GM06990 (cell line): Measurements from ENCODE around the gene TIMM10.

ENCODE experiments used
- DNase-seq: peaks from one replicate; pipeline ENCODE4 v3.0.0-alpha.2; 2011; ENCODE audit not compliant: insufficient read length; ENCODE audit errors: extremely low read depth
- H3K27me3 ChIP-seq: replicated peaks from 2 replicates; pipeline ENCODE4 v1.6.0; 2011; ENCODE audit warnings: low read length; ENCODE audit not compliant: control insufficient read depth, insufficient read depth
- H3K36me3 ChIP-seq: 2 replicates; pipeline ENCODE4 v1.5.1; 2011; ENCODE audit warnings: low read length; ENCODE audit not compliant: control insufficient read depth, insufficient read depth
- H3K4me3 ChIP-seq: replicated peaks from 2 replicates; pipeline ENCODE4 v1.5.1; 2011; ENCODE audit warnings: low read depth, mild to moderate bottlenecking, control low read depth, low read length
- TF ChIP-seq, protein P1 (sequence below): IDR thresholded peaks from 2 replicates; pipeline ENCODE4 v1.5.1; 2011; ENCODE audit warnings: low read length, control low read depth, mild to moderate bottlenecking, inconsistent platforms; ENCODE audit not compliant: insufficient read depth, poor library complexity, severe bottlenecking

TIMM10 gene

DNA sequence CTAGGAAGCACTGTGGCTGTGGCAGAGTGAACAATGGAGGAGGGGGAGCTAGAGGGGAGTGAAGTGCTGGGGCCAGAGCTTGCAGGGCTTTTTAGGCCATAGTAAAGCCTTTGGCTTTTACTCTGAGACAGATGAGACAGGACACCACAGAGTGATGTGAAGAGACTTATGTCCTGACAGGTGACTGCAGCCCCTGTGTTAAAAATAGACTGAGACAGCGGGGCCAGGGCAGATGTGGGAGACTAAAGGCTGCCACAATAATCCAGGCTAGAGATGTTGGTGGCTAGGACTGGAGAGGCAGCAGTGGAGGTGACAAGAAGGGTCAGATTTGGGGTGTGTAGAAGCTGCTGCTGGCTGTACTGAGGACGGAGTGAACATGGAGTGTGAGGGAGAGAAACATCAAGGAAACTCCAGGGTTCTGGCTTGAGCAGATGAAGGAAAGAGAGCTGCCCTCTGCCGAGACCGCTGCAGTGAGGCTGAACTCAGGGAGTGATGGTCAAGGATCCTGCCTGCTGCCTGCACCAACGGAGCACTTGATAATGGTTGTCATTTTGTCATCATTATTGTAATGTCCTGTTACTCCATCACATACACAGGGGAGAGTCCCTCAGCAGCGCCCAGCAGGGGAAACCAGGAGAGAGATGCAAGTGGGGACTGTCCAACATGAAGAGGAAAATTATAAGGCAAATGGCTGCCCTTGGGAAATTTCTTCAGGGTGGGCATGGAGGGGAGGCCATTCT lies 42.5 kb downstream of the TIMM10 start:
- peaks cover 4% of the 10 kb centered on the region for H3K36me3 ChIP-seq
- H3K4me3 ChIP-seq: no peak overlapping the region
- TF ChIP-seq, protein P1, sequence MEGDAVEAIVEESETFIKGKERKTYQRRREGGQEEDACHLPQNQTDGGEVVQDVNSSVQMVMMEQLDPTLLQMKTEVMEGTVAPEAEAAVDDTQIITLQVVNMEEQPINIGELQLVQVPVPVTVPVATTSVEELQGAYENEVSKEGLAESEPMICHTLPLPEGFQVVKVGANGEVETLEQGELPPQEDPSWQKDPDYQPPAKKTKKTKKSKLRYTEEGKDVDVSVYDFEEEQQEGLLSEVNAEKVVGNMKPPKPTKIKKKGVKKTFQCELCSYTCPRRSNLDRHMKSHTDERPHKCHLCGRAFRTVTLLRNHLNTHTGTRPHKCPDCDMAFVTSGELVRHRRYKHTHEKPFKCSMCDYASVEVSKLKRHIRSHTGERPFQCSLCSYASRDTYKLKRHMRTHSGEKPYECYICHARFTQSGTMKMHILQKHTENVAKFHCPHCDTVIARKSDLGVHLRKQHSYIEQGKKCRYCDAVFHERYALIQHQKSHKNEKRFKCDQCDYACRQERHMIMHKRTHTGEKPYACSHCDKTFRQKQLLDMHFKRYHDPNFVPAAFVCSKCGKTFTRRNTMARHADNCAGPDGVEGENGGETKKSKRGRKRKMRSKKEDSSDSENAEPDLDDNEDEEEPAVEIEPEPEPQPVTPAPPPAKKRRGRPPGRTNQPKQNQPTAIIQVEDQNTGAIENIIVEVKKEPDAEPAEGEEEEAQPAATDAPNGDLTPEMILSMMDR: no peak

DNA sequence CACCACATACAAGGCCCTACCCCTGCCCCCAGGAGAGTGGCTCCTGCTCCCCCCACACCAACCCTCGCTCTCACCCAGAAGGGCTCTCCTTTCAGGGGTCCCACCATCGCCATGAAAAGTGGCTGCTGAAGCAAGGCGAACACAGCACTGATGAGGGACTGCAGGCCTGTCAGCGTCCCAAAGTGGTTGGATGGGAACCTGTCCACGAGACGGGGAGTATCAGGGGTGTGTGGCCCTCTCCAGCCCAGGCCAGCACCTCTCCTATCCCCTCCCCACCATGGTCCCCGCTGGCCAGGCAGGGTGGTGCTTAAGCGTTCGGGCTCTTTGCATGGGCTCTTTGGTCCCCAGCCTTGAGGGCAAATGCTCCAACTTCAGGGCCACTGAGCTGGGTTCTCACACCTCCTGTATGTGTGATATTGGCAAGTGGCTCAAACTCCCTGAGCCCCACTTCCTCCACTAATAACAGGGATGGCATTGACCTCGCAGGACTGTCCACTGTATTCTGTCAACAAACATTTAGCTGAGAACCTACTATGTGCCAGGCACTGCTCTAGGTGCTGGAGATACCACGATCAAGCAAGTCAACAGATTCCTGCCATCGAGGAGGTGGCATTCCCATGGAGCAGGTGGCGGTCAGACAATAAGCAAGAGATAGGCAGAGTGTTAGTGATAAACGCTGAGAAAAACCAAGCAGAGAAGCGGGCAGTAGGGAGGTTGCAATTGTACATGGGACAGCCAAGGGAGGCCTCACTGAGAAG lies 43.4 kb downstream of the TIMM10 start:
- H3K36me3 ChIP-seq: peaks cover 4% of the 10 kb centered on the region

More for the DNA sequence above, 42.5 kb downstream of the TIMM10 start:
- H3K27me3 ChIP-seq: no peaks in the 10 kb centered on the region
- no peak for DNase-seq

GRCh38 chr11:57485217-57485990 lies 45.1 kb downstream of the TIMM10 start:
- no peak overlapping the region for H3K4me3 ChIP-seq
- TF ChIP-seq, protein P1: no peak
- no peak for DNase-seq
- no peaks in the 10 kb centered on the region for H3K27me3 ChIP-seq
- no peaks in the 10 kb centered on the region; the same call in none of the 2 replicates for H3K36me3 ChIP-seq

More for the DNA sequence above, 43.4 kb downstream of the TIMM10 start:
- Histone ChIP-seq H3K27me3 (no peaks in the 10 kb centered on the region), H3K4me3 (no peak overlapping the region)
- TF ChIP-seq, protein P1: no peak
- no peak for DNase-seq

DNA sequence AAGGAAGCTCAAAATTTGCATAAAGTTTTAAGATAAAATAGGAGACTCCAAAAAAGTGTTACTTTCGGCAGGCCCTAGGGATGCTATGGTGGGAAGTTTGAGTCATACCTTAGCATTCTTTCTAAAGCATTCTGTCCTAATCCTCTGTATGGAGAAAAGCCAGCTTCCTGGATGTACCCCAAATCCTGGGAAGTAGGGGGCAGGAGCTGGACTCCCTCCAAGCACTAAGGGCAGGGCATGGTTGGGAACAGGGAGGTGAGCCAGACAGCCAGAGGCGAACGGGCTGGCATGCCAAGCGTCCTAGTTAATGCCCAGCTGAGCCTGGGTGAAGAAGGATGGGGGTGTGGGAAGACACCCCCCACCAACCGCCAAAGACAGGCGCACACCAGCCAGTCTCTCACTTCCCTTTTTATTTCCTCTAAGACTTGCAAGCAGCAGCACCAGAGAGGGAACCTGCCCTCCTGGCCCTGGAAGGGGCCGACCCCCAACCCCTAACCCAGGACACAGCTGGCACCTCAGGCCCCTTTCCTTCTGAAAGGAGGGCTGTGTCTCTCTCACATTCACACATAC lies 46.3 kb downstream of the TIMM10 start:
- Histone ChIP-seq H3K27me3 (no peaks in the 10 kb centered on the region), H3K4me3 (no peak overlapping the region), H3K36me3 (no peaks in the 10 kb centered on the region; the same call in none of the 2 replicates)
- peak; percentile 54 for DNase-seq
- TF ChIP-seq, protein P1: no peak

DNA sequence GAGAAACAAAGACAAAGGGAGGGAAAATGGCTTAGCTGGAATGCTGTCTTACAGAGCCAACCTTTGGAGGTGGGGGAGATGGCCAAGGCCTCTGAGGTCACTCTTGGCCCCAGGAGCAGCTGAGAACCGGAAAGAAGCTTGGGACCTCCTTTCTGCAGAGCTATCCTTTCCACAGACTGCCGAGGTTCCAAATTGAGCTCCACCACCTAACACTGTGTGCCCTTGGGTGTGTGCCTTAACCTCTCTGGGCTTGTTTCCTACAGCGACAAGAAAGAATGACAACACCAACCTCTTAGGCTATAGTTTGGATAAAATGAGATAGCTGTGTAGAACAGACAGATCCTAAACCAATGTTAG lies 47.0 kb downstream of the TIMM10 start:
- TF ChIP-seq, protein P1: no peak
- Histone ChIP-seq H3K27me3 (no peaks in the 10 kb centered on the region), H3K36me3 (no peaks in the 10 kb centered on the region; the same call in 1 of the 2 replicates), H3K4me3 (no peak overlapping the region)
- DNase-seq: no peak
